NCI-H187 treated with DMSO at 0.1 percent for 48 hours (cell line): ENCODE measurements around the gene DNAAF2.
"Not testable (repeated sequence)": the region's sequence is repeated elsewhere in the genome, so short reads cannot be mapped to it uniquely, and the experiment has no call there.

ENCODE experiments used
- DNase-seq: peaks from one replicate; lab custom pipeline; 2025; lab: John Stamatoyannopoulos, UW

DNAAF2 gene, protein sequence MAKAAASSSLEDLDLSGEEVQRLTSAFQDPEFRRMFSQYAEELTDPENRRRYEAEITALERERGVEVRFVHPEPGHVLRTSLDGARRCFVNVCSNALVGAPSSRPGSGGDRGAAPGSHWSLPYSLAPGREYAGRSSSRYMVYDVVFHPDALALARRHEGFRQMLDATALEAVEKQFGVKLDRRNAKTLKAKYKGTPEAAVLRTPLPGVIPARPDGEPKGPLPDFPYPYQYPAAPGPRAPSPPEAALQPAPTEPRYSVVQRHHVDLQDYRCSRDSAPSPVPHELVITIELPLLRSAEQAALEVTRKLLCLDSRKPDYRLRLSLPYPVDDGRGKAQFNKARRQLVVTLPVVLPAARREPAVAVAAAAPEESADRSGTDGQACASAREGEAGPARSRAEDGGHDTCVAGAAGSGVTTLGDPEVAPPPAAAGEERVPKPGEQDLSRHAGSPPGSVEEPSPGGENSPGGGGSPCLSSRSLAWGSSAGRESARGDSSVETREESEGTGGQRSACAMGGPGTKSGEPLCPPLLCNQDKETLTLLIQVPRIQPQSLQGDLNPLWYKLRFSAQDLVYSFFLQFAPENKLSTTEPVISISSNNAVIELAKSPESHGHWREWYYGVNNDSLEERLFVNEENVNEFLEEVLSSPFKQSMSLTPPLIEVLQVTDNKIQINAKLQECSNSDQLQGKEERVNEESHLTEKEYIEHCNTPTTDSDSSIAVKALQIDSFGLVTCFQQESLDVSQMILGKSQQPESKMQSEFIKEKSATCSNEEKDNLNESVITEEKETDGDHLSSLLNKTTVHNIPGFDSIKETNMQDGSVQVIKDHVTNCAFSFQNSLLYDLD

DNA sequence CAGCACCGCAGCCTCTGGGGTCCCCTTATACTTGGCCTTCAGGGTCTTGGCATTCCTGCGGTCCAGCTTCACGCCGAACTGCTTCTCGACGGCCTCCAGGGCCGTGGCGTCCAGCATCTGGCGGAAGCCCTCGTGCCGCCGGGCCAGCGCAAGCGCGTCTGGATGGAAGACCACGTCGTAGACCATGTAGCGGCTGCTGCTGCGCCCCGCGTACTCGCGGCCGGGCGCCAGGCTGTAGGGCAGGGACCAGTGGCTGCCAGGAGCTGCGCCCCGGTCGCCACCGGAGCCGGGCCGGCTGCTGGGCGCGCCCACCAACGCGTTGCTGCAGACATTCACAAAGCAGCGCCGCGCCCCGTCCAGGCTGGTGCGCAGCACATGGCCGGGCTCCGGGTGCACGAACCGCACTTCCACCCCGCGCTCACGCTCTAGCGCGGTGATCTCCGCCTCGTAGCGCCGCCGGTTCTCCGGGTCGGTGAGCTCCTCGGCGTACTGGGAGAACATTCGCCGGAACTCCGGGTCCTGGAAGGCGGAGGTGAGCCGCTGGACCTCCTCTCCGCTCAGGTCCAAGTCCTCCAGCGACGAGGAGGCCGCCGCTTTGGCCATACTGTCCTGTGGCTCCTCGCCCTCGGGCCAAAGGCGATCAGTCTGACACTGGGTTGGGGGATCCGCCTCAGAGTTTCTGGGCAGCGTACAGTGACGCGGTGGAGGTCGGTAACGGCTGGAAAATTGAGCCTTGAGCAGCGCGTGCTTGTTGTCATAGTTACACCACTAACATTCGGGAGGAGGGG lies at the start of gene DNAAF2:
Gene DNAAF2 (minus strand): TSS at position 698 of the 788 bp plus-strand sequence. CDS start 95 bp downstream, at position 603.
- DNase-seq, result peak; percentile 44

DNA sequence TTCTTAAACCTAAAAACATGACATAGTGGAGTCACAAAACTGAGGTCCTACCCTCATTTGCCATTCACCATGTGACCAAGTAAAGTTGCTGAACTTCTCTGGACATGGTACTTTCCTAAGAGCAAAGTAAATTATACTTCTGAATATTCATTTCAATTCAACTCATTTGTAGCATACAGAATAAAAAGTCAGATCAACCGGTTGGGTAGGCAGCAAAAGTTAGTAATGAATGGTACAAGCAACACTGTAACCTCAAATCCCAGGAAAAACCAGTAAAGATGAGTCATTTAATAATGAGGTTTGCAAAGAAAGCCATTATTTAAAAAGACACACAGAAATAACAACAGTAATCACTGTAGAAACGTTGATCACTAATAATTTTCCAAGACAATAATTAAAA lies 44.2 kb upstream of the DNAAF2 start:
- no peak for DNase-seq

DNA sequence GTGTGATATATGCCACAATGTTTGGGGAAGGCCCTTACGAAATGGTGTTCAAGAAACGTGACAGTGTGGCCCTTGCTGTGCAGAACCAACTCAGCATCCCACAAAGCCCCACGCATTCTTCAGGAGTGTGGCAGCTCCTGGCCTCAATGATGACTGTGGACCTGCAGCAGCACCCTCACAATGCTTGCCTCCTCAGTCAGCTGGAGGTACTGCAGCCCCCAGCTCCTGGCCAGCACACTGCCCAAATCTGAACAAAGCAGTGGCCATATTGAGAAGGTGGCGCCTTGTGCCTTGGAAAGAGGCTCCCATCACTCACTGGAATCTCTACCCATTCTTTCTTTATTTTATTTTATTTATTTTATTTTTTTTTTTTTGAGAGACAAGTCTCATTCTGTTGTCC lies 42.6 kb upstream of the DNAAF2 start:
- DNase-seq, result no peak

DNA sequence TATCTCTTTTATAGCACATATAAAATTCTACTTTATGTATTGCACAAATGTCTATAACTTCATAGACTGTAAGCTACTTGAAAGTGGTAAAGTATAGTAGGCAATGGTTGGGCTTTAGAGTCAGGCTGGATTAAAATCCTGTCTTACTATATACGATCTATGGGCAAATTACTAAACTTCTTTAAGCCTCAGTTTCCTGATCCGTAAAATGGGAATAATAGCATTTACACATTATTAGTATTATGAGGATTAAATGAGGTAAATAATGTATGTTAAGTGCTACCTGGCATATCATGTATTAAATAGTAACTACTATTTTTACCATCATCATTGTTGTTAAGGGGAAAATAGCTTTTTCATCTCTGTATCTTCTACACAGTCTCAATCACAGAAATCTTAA lies 38.5 kb upstream of the DNAAF2 start:
- DNase-seq, result no peak

DNA sequence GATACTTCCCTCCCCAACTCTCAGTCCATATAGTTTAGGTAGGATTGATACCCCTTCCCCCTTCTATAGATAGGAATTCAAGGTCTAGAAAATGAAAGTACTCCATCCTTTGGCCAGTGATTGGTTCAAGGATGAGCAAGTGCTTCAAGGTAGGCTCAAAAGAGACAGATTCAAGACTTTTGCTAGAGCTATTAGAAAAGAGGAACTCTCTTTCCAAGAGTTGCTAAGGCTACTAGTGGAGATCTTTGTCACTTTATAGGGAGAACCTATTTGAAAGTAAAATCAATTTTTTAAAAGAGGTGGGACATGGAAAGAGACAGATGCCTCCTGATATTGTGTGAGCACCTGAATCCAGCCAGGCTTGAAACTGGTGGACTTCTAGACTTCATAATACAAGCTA lies 35.4 kb upstream of the DNAAF2 start:
- no peak for DNase-seq

DNA sequence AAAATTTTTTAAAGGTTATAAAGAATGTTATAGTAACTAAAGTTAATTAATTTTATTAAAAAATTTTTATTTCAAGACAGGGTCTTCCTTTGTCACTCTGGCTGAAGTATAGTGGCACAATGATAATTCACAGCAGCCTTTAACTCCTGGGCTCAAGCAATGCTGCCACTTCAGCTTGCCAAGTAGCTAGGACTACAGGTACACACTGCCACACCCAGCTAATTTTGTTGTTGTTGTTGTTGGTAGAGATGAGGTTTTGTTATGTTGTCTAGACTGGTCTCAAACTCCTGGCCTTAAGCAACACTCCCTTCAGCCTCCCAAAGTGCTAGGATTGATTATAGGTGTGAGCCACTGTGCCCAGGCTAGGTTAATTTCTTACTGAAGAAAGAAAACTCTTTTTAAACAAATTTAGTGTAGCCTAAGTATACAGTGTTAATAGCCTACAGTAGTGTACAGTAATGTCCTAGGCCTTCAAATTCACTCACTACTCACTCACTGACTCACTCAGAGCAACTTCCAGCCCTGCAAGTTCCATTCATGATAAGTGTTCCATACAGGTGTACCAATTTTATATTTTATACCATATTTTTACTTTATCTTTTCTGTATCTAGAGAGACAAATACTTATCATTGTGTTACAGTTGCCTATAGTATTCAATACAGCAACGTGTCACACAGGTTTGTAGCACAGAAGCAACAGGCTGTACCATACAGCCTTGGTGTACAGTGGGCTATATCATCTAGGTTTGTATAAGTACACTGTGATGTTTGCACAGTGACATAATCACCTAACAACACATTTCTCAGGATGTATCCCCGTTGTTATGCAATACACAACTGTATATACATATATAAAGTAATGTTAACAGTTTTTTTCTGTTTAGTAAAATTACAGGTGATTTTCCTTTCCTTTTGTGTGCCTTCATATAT lies 24.7 kb upstream of the DNAAF2 start:
- DNase-seq, result no peak

DNA sequence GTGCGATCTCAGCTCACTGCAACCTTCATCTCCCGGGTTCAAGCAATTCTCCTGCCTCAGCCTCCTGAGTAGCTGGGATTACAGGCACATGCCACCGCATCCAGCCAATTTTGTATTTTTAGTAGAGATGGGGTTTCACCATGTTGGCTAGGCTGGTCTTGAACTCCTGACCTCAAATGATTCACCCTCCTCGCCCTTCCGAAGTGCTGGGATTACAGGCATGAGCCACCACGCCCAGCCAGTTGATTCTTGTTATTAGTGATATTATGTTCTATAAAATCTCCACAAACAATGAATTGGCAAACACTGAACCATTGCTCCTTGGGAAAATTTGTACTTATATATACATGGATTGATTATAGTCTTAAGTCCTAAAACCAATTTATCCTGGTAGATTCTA lies 22.5 kb upstream of the DNAAF2 start:
- not testable (repeated sequence) for DNase-seq

DNA sequence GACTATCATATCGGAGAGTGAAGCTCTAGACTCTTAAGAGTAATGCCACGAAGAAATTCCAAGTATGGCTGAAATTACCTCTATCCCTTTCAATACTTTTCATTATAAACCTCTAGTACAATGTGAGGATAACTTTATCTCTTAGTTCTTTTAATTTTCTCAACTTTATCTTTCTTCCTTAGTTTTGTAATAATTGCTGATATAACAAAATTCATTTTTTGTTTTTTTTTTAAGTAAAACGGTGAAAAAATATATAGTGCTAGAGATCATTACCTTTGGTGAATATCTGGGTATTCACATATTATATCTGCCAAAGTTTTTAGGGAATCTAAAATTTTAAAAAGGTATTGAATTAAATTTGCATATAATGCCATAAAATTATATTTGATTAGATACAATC lies 19.5 kb upstream of the DNAAF2 start:
- DNase-seq, result no peak

DNA sequence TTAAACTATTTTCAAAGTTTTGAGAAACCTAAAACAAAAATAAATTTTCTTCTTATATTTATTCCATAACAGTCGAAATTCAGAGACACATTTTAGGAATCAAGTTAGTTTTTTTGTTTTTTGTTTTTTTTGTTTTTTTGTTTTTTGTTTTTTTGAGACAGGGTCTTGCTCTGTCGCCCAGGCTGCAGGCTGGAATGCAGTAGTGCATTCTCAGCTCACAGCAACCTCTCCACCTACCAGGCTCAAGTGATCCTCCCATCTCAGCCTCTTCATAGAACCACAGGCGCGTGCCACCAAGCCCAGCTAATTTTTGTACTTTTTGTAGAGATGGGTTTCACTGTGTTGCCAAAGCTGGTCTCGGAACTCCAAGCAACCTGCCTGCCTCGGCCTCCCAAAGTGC lies 18.5 kb upstream of the DNAAF2 start:
- no peak for DNase-seq

DNA sequence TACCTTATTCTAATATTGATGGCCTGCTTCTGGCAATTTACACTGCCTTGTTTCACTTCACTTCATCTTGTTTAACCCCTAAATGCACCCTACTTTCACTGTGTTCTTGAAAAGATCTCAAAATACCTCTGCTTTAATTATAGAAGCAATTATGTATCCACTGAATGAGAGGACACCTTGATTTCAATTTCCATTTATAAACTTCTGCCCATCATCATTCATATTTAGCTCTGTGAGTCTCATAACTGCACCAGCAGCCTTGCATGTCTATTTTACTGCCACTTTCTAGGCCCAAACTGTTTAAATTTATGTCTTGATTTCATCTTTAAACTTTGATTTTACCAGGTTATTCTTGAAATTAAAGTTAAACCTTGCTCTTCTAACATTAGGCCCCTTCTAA lies 7.1 kb upstream of the DNAAF2 start:
- DNase-seq, result no peak

DNA sequence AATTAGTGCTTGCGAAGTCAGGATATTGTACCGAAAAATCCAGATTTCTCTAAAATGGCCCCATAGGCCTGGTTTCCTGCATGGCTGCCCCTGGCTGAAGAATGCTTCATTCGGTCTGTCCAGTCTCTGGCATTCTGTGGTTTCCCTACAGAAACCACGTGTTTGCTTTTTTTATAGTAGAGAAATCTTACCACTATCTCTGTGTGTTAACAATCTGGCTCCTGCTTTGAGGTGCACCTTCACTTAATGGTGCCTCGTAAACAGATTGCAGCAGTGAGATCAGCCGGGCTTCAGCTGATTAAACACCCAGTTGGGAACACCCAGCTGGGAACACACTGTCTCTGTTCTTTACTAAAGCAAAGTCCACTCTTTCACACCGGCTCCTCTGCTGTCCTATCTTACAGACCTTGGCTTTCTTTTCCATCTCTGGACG lies 6.7 kb upstream of the DNAAF2 start:
- no peak for DNase-seq

DNA sequence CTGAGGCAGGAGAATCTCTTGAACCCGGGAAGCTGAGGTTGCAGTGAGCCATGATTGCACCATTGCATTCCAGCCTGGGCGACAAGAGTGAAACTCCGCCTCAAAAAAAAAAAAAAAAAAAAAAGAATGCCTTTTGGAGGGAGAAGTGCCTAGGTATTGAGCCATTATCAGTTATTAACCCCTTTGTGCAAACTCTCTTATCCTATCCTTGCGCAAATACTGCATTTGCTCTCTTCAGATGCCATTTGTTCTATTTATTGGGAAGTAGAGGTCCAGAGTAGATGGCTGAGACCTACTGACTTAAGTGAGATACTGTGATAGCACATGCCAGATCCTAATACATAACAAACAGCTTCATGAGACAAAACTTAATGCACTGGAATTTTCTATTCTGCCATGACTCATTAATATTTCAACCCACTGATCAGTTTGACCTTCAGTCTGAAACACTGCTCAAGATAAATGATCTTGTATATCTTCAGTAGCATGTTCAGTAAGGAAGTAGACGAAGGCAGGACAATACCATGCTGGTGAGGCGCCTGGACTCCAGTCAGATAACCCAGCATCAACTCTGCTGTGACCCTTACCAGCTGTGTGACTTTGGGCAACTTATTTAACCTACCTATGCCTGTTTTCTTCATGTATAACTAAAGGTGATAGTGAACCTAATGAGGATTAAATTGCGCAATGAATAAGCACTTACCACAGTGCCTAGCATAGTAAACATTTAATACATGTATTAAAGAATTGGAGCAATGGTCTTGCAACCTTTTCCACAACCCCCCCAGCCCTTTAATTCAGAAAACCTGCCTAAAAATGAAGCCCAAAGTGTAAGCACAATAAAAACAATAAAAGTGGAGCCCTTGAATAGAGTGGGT lies 5.7 kb upstream of the DNAAF2 start:
- DNase-seq, result no peak

DNA sequence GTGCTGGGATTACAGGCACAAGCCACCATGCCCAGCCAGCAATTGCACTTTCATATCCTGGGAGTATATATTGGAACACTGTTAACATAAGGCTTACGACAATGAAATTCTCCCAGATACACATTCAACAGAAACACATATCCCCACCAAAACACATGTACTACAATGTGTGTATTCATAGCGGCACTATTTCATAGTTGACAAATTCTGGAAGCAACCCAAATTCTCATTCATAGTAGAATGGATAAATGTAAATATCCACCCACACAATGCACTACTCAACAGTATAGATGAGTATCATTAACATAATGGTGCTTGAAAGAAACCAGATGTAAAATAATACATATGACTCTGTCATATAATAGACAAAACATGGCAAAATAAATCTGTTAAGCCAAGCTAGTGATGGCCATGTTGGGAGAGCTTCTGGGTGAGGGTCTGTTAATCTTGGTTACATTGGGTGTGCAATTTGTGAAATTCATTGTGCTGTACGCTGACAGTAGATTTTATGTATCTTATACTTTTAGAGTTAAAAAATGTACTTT lies 2.6 kb upstream of the DNAAF2 start:
- no peak for DNase-seq

DNA sequence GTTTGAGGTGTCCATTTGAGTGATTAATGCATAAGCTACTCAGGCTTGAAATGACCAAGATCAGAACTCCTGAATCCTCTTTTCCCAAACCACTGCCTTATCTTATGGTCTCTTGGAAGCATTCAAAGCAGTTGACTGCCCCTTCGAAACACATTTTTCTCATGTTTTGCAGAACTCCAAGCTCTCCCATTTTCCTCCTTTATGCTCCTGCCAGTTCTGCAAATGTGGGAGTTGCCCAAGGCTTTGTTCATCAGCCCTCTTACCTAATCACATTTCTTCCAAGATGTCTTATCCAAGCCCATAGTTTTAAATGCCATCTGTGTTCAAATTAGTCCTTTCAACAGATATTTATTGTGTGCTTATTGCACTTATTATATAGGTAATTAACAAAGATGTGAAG lies 1.8 kb upstream of the DNAAF2 start:
- no peak for DNase-seq

DNA sequence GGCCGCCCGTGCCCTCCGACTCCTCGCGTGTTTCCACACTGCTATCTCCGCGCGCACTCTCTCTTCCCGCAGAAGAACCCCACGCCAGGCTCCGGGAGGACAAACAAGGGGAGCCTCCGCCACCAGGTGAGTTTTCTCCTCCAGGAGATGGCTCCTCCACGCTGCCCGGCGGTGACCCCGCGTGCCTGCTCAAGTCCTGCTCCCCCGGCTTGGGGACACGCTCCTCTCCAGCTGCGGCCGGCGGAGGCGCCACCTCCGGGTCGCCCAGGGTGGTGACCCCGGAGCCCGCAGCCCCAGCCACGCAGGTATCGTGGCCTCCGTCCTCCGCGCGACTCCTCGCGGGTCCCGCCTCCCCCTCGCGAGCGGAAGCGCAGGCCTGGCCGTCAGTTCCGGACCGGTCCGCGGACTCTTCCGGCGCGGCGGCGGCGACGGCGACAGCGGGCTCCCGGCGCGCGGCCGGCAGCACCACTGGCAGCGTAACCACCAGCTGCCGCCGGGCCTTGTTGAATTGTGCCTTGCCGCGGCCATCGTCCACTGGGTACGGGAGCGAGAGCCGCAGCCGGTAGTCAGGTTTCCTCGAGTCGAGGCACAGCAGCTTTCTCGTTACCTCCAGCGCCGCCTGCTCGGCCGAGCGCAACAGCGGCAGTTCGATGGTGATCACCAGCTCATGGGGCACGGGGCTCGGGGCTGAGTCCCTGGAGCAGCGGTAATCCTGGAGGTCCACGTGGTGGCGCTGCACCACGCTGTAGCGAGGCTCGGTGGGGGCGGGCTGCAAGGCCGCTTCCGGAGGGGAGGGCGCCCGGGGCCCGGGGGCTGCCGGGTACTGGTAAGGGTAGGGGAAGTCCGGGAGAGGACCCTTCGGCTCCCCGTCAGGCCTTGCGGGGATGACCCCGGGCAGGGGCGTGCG lies 1.2 kb downstream of the DNAAF2 start:
- DNase-seq, result peak; percentile 61

DNA sequence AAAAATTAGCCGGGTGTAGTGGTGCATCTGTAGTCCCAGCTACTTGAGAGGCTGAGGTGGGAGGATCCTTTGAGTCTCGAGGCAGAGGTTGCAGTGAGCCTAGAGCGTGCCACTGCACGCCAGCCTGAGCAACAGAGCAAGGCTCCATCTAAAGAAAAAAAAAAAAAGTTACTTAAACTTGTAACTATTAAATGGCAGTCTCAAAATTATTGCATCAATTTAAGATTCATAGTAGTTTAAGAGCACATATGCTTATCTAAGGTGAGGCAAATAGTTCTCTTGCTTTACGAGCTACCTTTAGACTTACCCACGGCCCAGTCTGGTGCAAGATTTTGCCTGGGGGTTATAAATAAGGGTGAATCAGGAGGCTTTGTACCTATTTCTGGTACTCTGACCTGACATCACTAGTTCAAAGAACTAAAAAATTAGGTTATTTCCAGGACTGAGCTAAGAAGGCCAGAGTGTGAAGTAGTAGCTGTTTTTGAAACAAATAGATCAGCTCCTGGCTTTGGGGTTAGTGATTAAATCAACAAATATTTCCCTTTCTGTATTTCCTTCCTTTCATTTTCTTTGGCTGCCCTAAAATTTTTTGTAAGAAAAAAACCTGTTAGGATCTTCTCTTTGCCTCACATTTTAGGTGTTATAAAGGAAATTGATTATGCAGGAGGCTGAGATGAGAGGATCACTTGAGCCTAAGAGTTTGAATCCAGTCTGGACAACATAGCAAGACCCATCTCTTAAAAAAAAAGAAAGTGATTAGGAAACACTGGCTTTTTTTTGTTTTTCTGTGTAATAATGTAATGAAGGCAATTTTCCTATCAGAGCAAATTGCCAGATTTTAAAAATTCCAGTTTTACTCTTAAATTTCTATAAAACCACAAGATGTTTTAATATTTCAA lies 10.9 kb downstream of the DNAAF2 start:
- DNase-seq, result no peak

DNA sequence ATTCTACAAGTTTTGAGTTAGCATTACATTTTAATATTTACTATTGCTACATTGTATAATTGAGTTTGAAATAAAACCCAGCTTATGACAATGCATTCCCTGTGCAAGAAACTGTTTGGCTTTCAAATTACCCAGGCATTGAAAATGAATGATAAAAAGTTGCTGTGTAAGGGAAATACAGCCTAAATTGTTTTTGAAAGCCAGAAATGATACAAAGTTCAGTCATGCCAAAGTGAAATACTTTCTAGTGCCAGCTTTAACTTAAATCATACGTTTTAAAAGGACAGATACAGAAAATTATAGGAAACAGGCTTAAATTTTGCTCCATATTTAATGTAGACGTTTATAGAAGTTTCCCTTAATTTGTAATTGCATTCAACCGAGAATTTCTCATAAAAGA lies 11.7 kb downstream of the DNAAF2 start:
- no peak for DNase-seq
